ENCODE data around the gene RFTN2. TPM values are rescaled to one million over a fixed set of nuclear protein-coding genes. Genes with fewer than 3 reads are reported as not detected.

The RFTN2 gene
- total and polyA plus RNA-seq, 2 of the 13 experiments (the other 11 are each of a cell fraction or from before 2014, with no cell fraction given): not detected

DNA sequence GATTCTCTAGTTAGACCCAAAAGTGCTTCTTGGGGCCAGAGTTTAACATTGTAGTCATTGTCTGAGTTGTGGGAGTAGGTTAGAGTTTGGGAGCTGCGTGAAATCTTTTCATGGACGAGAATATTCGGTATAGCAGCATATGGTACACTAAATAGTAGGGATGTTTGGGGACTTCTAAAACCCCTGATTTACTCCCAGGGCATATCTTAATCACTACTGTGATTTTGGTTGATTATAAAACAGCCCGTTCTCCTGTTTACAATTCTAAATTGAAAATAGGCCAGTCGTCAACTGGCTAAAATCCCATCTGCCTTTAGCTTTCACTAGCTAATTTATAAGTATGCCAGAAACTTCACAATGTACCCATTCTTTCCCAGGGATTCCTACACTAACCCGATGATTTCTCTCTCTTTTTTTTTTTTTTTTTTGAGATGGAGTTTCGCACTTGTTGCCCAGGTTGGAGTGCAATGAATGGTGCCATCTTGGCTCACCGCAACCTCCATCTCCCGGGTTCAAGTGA lies 115.2 kb downstream of the RFTN2 start:
- H3K4me3 ChIP-seq (replicated peaks in 1 of 3; ENCODE audit: insufficient read depth in 1 of 3, low read depth in 2 of 3, low read length in 3 of 3): no peak overlapping the region
- in situ Hi-C loops (cut with HindIII; ENCODE audit: extremely low pct_ligation_motif_present, low pct_unique_long_range_greater_than_20kb): no loop called here
- no peak overlapping the region for H3K4me2 ChIP-seq (ENCODE audit: low read depth, low read length)
- H3K36me3 ChIP-seq (replicated peaks in 1 of 2; ENCODE audit: control insufficient read depth in 1 of 2, insufficient read depth in 2 of 2, low read length in 2 of 2): no peaks in the 10 kb centered on the region; a peak in 1 of 5 replicates
- POLR2A ChIA-PET: no interaction called here
- no peak for DNase-seq (ENCODE audit: low spot score)
- H3K4me1 ChIP-seq (ENCODE audit: insufficient read depth, low read length): no peaks in the 10 kb centered on the region
- H3K79me2 ChIP-seq (ENCODE audit: insufficient read depth, low read length): no peaks in the 10 kb centered on the region
- H3K9me3 ChIP-seq (ENCODE audit: low read length): no peaks in the 10 kb centered on the region
- H2AFZ ChIP-seq (ENCODE audit: low read length): no peak overlapping the region
- intact Hi-C loops (cut with micrococcal nuclease; ENCODE audit: unreplicated experiment): no loop called here
- 97% methylated on average over 9 of the region's 9 CpGs for WGBS (ENCODE audit: low lambda C conversion rate)
- CTCF ChIA-PET (ENCODE audit: low intra/inter-chr PET ratio, low total read pairs): no interaction called here
- H3K27ac ChIP-seq (ENCODE audit: extremely low read length, insufficient read depth, low read length): no peak overlapping the region
- no peaks in the 10 kb centered on the region for H3K27me3 ChIP-seq (ENCODE audit: control insufficient read depth in 1 of 2, insufficient read depth in 2 of 2, low read length in 2 of 2)
- H4K20me1 ChIP-seq (ENCODE audit: insufficient read depth, low read length): no peaks in the 10 kb centered on the region
- no peak overlapping the region for H3K9ac ChIP-seq (ENCODE audit: insufficient read depth, low read depth, low read length)
- no TSS peak for BruUV-seq (replicated peaks)
- no peak for FAIRE-seq
- ATAC-seq: no peak
- TF ChIP-seq ZSCAN20 (CRISPR knock-in tag; IDR thresholded peaks at IDR 0.05; ENCODE audit: borderline replicate concordance): no peak
- TF ChIP-seq GATAD2A (CRISPR knock-in tag; IDR thresholded peaks at IDR 0.05): no peak

DNA sequence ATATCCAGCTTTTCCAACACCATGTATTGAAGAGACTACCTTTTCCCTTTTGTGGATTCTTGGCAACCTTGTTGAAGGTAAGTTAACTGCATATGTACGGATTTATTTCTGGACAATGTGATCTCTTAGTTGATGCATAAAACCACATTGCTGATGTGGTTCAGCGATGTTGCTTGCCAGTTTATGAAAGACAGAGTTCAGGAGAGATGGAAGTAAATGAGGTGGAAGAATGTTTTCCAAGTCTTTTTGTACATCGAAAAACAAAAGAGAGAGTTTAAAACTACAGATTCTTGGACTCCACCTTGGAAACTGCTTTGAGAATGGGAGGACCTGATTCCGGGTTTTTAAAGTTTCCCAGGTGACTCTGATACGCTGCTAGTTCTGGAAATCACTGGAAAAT lies 115.7 kb downstream of the RFTN2 start:
- ChIA-PET CTCF (ENCODE audit: low intra/inter-chr PET ratio, low total read pairs) (no interaction called here), POLR2A (no interaction called here)
- Histone ChIP-seq H3K27me3 (ENCODE audit: control insufficient read depth in 1 of 2, insufficient read depth in 2 of 2, low read length in 2 of 2) (no peaks in the 10 kb centered on the region), H3K79me2 (ENCODE audit: insufficient read depth, low read length) (no peaks in the 10 kb centered on the region), H3K9me3 (ENCODE audit: low read length) (no peaks in the 10 kb centered on the region), H4K20me1 (ENCODE audit: insufficient read depth, low read length) (no peaks in the 10 kb centered on the region), H2AFZ (ENCODE audit: low read length) (no peak overlapping the region), H3K36me3 (replicated peaks in 1 of 2; ENCODE audit: control insufficient read depth in 1 of 2, insufficient read depth in 2 of 2, low read length in 2 of 2) (no peaks in the 10 kb centered on the region; a peak in 1 of 5 replicates), H3K4me2 (ENCODE audit: low read depth, low read length) (no peak overlapping the region), H3K27ac (ENCODE audit: extremely low read length, insufficient read depth, low read length) (no peak overlapping the region), H3K4me1 (ENCODE audit: insufficient read depth, low read length) (no peaks in the 10 kb centered on the region), H3K4me3 (replicated peaks in 1 of 3; ENCODE audit: insufficient read depth in 1 of 3, low read depth in 2 of 3, low read length in 3 of 3) (no peak overlapping the region), H3K9ac (ENCODE audit: insufficient read depth, low read depth, low read length) (no peak overlapping the region)
- FAIRE-seq (no peak), DNase-seq (ENCODE audit: low spot score) (no peak), ATAC-seq (no peak)
- 97% methylated on average over 5 of the region's 5 CpGs for WGBS (ENCODE audit: low lambda C conversion rate)
- TF ChIP-seq IKZF1 (IDR thresholded peaks at IDR 0.05): no peak
- TF ChIP-seq, protein P1, sequence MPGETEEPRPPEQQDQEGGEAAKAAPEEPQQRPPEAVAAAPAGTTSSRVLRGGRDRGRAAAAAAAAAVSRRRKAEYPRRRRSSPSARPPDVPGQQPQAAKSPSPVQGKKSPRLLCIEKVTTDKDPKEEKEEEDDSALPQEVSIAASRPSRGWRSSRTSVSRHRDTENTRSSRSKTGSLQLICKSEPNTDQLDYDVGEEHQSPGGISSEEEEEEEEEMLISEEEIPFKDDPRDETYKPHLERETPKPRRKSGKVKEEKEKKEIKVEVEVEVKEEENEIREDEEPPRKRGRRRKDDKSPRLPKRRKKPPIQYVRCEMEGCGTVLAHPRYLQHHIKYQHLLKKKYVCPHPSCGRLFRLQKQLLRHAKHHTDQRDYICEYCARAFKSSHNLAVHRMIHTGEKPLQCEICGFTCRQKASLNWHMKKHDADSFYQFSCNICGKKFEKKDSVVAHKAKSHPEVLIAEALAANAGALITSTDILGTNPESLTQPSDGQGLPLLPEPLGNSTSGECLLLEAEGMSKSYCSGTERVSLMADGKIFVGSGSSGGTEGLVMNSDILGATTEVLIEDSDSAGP (CRISPR knock-in tag; IDR thresholded peaks at IDR 0.05; ENCODE audit: borderline replicate concordance): no peak
- TF ChIP-seq, protein P2, sequence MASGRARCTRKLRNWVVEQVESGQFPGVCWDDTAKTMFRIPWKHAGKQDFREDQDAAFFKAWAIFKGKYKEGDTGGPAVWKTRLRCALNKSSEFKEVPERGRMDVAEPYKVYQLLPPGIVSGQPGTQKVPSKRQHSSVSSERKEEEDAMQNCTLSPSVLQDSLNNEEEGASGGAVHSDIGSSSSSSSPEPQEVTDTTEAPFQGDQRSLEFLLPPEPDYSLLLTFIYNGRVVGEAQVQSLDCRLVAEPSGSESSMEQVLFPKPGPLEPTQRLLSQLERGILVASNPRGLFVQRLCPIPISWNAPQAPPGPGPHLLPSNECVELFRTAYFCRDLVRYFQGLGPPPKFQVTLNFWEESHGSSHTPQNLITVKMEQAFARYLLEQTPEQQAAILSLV (CRISPR knock-in tag; IDR thresholded peaks at IDR 0.05; ENCODE audit: borderline replicate concordance): no peak
- TF ChIP-seq ZNF598 (CRISPR knock-in tag; IDR thresholded peaks at IDR 0.05; ENCODE audit: borderline replicate concordance): no peak
- TF ChIP-seq, protein P3, sequence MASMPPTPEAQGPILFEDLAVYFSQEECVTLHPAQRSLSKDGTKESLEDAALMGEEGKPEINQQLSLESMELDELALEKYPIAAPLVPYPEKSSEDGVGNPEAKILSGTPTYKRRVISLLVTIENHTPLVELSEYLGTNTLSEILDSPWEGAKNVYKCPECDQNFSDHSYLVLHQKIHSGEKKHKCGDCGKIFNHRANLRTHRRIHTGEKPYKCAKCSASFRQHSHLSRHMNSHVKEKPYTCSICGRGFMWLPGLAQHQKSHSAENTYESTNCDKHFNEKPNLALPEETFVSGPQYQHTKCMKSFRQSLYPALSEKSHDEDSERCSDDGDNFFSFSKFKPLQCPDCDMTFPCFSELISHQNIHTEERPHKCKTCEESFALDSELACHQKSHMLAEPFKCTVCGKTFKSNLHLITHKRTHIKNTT (CRISPR knock-in tag; IDR thresholded peaks at IDR 0.05): no peak
- TF ChIP-seq ZNF724P (CRISPR knock-in tag; IDR thresholded peaks at IDR 0.05; ENCODE audit: borderline replicate concordance): no peak
- TF ChIP-seq ZNF101 (CRISPR knock-in tag; IDR thresholded peaks at IDR 0.05; ENCODE audit: borderline replicate concordance, low read depth): no peak
- TF ChIP-seq ZNF253 (CRISPR knock-in tag; IDR thresholded peaks at IDR 0.05; ENCODE audit: borderline replicate concordance): no peak
- TF ChIP-seq ZNF776 (CRISPR knock-in tag; IDR thresholded peaks at IDR 0.05): no peak
- TF ChIP-seq RARG (CRISPR knock-in tag; IDR thresholded peaks at IDR 0.05; ENCODE audit: low read depth): no peak
- in situ Hi-C loops (cut with HindIII; ENCODE audit: extremely low pct_ligation_motif_present, low pct_unique_long_range_greater_than_20kb) (no loop called here), intact Hi-C loops (cut with micrococcal nuclease; ENCODE audit: unreplicated experiment) (no loop called here)
- BruUV-seq (replicated peaks): no TSS peak

All from HepG2 (cell line).